ELR (cell line): ENCODE data around the gene SLC6A19.
"Not testable (repeated sequence)": the region's sequence is repeated elsewhere in the genome, so short reads cannot be mapped to it uniquely, and the experiment has no call there.

ENCODE experiments used
- DNase-seq: peaks from one replicate; pipeline ENCODE4 v3.0.0-alpha.2; 2015; ENCODE audit warnings: low read depth

Gene SLC6A19

GRCh38 chr5:1222621-1223277 is 21.4 kb downstream of the SLC6A19 start:
- no peak for DNase-seq

DNA sequence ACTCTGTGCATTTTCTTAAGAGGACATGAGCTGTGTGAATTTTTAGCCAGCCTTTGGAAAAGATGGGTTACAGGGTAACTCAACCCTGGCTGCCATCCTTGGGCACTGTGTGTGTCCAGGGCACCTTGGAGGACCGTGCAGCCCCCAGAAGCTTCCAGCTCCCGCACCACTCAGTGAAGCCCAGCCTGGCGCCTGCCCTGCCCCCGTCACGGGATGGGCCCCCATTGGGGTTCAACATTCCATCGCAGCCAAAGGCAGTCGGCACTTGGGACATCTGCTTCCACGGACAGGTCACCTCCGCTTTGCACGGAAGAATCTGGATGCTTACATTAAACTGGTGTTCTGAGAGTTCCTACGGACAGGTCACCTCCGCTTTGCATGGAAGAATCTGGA is 21.9 kb downstream of the SLC6A19 start:
- DNase-seq: no peak

DNA sequence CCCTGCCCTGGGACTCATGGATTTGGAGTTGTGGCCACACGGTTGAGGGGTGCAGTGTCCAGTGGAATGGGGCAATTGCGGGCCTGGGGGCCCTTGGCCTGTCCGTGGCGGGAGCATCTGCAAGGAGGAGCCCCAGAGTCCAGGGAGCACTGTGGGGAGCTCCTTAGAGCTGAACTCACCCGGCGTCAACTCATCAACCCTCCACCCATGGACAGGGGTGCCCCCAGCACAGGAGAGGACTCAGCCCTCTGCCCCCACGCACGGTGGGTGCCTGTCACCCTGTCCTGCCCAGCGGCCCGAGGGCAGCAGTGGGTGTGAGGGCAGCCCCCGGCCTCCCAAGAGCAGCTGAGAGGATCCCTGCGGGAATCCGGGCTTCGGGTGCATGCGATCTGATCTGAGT is 23.2 kb downstream of the SLC6A19 start:
- DNase-seq: no peak

DNA sequence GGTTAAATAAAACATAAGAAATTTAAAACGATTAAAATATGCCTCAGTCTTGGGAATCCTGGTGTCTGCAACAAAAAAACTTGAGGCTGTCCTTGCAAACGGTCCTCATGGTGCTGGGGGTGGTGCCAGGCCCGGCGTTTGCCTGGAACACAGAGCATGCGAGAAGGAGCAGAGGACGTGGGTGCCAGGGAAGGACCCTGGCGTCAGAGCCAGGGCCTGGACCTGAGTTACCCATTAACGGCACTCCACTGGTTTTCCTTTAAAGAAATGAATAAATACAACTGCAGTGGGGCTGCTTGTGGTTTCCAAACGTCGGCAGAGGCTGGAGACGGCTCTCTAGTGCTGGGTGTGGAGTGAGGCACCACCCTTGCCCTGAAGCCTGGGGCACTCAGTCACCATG is 23.7 kb downstream of the SLC6A19 start, which contains the start of gene SLC6A18:
Gene SLC6A18 (plus strand): TSS at position 301 of the 400 bp plus-strand sequence. CDS start 97 bp downstream, at position 398.
- DNase-seq: no peak

DNA sequence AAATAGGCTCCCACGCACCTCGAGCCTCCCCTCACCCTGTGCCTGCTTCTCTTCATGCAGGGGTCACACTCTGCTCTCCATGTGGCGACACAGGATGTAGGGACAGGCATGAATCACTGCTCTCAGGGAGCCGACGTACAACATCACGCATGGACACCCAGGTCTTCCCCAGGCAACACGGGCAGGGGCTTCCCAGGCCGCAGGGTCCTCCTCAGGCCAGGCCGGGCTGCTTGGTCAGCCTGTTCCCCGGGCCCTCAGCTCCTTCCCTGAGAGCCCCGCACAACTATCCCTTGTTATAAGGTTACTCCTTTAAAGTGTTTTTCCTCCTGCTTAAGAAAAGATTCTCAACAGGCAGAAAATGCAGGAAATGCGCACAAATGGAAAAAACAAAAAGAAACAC is 24.8 kb downstream of the SLC6A19 start:
- no peak for DNase-seq

DNA sequence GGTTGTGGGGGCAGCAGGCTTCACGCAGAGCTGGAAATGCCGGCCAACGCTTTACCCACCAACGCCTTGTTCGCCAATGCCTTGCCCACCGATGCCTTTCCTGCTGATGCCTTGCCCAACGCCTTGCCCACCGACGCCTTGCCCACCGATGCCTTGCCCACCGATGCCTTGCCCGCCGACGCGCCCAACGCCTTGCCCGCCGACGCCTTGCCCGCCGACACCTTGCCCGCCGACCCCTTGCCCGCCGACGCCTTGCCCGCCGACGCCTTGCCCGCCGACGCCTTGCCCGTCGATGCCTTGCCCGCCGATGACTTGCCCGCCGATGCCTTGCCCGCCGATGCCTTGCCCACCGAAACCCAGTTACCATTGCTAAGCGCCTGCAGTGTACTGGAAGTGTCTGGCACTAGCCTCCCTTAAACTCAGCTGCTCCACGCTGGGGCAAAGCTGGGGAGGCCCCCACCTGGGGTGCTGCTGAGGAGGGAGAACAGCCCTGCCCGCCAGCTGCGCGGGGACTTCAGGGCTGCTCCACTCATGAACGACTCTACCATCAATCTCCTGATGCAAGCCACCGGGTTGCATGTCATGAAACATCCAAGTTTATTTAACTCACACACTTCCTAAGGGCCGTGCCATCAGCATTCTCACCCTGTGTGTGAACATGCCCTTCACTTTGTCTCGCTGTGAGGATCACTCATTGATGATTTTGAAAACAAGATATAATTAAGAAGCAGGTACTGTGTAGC is 25.6 kb downstream of the SLC6A19 start:
- DNase-seq: no peak

DNA sequence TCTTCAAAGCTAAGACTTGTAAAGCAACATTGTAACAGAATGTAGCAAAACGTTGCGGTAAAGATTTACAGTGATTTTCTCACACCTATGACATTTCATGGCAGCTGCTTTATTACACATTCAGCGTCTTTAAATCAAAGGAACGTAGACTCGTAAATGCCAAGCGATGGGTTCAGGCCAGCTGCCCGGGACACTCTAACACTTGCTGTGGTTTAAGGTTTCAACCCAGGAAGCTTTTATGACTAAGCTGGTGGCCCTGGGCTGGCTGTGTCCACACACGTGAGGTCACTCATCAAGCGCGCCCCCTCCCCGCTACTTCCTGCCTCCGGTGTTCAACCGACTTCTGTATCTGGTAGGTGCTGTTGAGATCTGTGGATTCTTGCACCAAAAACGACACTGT is 26.3 kb downstream of the SLC6A19 start:
- DNase-seq: peak; percentile 18

DNA sequence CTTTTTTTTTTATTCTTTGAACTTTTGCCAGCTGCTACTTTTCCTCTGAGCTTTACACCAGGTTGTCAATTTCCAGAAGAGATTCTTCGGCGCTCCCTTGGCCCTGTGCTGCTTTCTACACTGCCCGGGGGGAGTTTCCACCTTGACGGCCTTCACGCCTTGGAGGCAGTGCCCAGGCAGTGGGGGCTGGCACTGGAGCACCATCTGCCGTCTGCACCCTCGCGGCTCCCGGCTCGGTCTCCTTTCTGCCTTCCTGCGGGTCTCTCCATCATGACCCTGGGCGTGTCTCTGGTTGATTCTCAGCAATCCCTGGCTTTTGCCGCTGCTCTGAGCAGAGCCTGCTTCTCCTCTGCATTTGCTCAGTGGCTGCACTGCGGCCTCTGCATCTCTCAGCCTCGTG is 26.7 kb downstream of the SLC6A19 start:
- no peak for DNase-seq

- not testable (repeated sequence) for DNase-seq
Observed at GRCh38 chr5:1229023-1229422, 27.6 kb downstream of the SLC6A19 start.

DNA sequence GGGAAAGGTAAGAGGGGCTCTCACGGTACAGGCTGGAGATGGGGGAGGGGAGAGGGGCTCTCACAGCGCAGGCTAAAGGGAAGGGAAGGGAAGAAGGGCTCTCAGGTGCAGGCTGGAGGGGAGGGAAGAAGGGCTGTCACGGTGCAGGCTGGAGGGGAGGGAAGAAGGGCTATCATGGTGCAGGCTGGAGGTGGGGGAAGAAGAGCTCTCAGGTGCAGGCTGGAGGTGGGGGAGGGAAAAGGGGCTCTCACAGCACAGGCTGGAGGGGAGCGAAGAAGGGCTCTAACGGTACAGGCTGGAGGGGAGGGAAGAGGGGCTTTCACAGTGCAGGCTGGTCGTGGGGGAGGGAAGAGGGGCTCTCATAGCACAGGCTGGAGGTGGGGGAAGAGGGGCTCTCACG is 28.4 kb downstream of the SLC6A19 start:
- no peak for DNase-seq

- DNase-seq: no peak
Observed at GRCh38 chr5:1230551-1230950, 29.2 kb downstream of the SLC6A19 start.

DNA sequence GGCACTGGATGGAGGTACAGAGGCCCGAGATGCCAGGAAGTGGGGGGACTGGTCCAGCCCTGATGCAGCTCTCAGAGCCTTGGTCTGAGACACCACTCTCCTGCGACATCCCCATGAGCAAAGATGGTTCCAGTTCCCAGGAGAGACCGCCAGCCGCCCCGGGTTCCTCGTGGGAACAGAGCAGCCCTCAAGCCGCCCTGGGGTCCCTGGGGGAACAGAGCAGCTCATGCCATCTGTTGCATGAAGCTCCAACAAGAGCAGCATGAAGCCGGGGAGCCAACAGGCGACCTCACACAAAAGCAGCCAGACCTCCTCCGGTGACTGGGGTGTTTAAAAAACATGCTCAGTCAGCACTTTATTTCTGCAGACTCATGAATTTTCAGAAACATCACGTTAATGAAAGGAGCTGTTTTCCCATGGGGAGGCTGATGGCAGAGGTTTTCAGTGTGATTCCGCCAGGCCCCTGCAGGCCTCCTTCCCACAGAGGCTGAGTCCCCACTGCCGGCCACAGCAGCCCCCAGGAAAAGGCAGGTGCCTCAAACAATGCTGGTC is 30.0 kb downstream of the SLC6A19 start:
- no peak for DNase-seq

DNA sequence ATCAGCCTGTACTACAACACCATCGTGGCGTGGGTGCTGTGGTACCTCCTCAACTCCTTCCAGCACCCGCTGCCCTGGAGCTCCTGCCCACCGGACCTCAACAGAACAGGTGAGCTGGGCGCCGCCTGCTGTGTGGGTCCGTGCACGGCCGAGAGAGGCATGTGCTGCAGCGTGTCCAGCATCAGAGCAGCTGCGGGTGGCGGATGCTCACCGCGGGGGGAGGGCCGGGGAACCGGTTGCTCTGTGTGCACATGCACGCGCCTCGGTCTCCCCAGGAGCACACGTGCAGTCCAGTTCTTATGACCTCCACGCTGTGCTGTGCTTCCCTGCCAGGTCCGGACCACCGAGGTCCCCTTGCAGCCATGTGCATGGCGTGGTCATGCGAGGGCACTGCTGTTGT is 31.4 kb downstream of the SLC6A19 start:
- DNase-seq: no peak

- no peak for DNase-seq
Observed at GRCh38 chr5:1235379-1235778, 34.0 kb downstream of the SLC6A19 start.

GRCh38 chr5:1235838-1236237 is 34.4 kb downstream of the SLC6A19 start:
- no peak for DNase-seq

GRCh38 chr5:1239505-1240251 is 38.3 kb downstream of the SLC6A19 start:
- DNase-seq: no peak

- DNase-seq: no peak
Observed at GRCh38 chr5:1240496-1241260, 39.3 kb downstream of the SLC6A19 start.

DNA sequence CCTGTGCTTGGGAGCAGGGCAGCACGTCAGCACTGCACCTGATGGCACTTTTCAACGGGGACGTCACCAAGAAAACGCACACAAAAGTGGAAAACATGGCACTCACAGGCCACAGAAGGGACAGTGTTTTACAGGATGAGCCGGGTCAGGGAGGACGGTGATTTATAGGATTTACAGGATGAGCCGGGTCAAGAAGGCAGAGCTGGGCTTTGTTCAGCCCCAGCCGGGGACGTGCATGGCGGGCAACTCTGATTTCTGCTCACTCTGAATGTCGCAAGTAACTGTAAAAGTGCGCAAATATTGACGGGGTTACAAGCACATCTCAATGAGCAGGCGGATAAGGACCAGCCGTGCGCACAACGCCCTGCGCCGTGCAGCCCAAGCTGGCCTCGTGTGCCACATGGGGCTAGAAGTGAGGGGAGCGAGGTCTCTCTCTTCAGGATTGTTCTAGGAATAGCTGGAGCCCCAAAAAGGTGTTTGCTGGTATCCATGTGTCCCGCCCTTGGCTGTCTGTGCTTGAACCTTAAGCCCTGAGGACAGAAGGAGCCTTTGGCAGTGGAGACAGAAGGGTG is 40.2 kb downstream of the SLC6A19 start:
- no peak for DNase-seq

DNA sequence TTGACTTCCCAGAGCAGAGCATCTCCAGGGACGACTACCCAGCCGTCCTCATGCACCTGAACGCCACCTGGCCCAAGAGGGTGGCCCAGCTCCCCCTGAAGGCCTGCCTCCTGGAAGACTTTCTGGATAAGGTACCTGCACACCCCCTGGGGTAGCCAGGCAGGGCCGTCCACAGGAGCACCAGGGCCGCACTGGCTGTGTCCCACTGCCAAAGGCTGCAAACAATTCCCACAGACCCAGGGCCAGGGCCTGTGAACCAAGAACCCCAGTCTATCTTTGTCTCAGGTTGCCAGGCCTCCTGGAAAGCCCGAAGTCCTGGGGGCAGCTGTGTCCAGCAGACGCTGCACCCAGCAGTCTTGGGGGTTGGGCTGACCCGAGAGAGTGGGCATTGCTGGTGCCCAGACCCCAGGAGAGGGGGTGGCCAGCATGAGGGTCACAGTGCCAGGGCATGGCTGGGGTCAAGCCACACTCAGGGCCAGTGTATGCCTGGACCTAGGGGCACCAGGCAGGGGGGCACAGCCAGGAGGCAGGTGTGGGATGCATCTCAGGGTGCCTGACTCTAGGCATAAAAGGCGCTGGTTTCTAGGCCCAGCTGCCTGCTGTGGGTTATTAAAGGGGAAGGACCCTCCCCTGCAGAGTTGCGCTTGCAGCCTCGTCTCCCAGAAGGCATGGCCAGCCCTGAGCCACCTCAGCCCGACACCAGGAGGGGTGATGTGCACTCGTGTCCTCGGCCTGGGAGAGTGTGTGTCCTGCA is 41.5 kb downstream of the SLC6A19 start:
- no peak for DNase-seq

DNA sequence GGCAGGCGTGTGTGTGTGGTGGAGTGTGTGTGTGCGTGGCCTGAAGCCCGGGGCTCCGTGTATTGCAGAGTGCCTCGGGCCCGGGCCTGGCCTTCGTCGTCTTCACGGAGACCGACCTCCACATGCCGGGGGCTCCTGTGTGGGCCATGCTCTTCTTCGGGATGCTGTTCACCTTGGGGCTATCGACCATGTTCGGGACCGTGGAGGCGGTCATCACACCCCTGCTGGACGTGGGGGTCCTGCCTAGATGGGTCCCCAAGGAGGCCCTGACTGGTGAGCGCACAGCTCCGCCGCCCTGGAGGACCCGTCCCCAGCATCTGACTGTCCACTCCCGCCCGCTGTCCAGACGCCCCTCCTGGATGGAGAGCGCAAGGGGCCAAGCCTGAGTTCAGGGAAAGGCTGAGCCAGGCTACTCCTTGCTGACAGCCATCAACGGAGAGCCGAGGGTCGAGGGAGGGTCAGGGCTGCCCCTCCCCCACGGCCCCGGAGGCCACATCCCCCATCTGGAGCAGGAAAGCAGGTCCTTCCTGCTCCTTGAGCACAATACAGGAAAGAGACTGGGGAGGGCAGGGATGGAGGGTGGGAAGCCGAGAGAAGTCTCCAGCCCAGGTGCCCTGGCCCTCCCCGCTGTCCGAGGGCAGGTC is 42.2 kb downstream of the SLC6A19 start:
- DNase-seq: no peak
